IgD-negative memory B cell (primary cell): ENCODE measurements around the gene SPECC1. TPM values are rescaled to one million over a fixed set of nuclear protein-coding genes. Genes with fewer than 3 reads are reported as not detected.
"Not testable (repeated sequence)": the region's sequence is repeated elsewhere in the genome, so short reads cannot be mapped to it uniquely, and the experiment has no call there.

Source experiments
- H3K27ac Mint-ChIP-seq, 3 donors: one replicate each; pipeline ENCODE4 v1.8.0; 2020 to 2022; ENCODE audit warnings: mild to moderate bottlenecking in 3 of 3, mixed read lengths in 3 of 3, moderate library complexity in 1 of 3
- H3K27me3 Mint-ChIP-seq: one replicate; pipeline ENCODE4 v1.8.0; 2021; ENCODE audit warnings: mixed read lengths
- H3K36me3 Mint-ChIP-seq: one replicate; pipeline ENCODE4 v1.8.0; 2020; ENCODE audit warnings: mild to moderate bottlenecking, mixed read lengths
- H3K4me1 Mint-ChIP-seq, 3 donors: one replicate each; pipeline ENCODE4 v1.8.0; 2020 to 2022; ENCODE audit warnings: mixed read lengths in 3 of 3, mild to moderate bottlenecking in 1 of 3
- H3K4me3 Mint-ChIP-seq, 4 donors: one replicate each; pipeline ENCODE4 v1.8.0; 2020 to 2022; ENCODE audit warnings: mild to moderate bottlenecking in 4 of 4, mixed read lengths in 4 of 4, moderate library complexity in 3 of 4
- H3K9me3 Mint-ChIP-seq, 3 donors: one replicate each; pipeline ENCODE4 v1.8.0; 2020 to 2021; ENCODE audit warnings: mixed read lengths in 3 of 3, mild to moderate bottlenecking in 1 of 3
- polyA plus RNA-seq: library from polyadenylated mRNA; unstranded; fragments of 300-500 nt; fragmentation: Illumina TruSeq; gene quantifications from one replicate; pipeline ENCODE4 v1.2.3, GENCODE V29; 2021

Gene SPECC1
- polyA plus RNA-seq, 1 donor from 2014 or later, result 4.1 TPM

- H3K4me1 Mint-ChIP-seq, result peaks cover 0 to 2% (median 0%) of the 10 kb centered on the region in 3 donors
- no peak overlapping the region for H3K27ac Mint-ChIP-seq
- peaks cover 1% of the 10 kb centered on the region for H3K36me3 Mint-ChIP-seq
- peaks cover 0 to 5% (median 2%) of the 10 kb centered on the region in 3 donors for H3K9me3 Mint-ChIP-seq
- peaks cover 3% of the 10 kb centered on the region for H3K27me3 Mint-ChIP-seq
- H3K4me3 Mint-ChIP-seq, result no peak overlapping the region
These were observed 134.6 kb downstream of the SPECC1 start for GRCh38 chr17:20143740-20144139.

GRCh38 chr17:20145567-20145966 is 136.4 kb downstream of the SPECC1 start:
- no peak overlapping the region for H3K4me3 Mint-ChIP-seq
- peaks cover 3% of the 10 kb centered on the region for H3K27me3 Mint-ChIP-seq
- no peak overlapping the region for H3K27ac Mint-ChIP-seq
- H3K36me3 Mint-ChIP-seq, result peaks cover 1% of the 10 kb centered on the region
- peaks cover 0 to 5% (median 2%) of the 10 kb centered on the region in 3 donors for H3K9me3 Mint-ChIP-seq
- peaks cover 0 to 2% (median 0%) of the 10 kb centered on the region in 3 donors for H3K4me1 Mint-ChIP-seq

- Mint-ChIP-seq H3K36me3 (no peaks in the 10 kb centered on the region), H3K4me1 (peaks cover 0 to 2% (median 0%) of the 10 kb centered on the region in 3 donors), H3K27me3 (peaks cover 2% of the 10 kb centered on the region), H3K4me3 (no peak overlapping the region), H3K27ac (no peak overlapping the region), H3K9me3 (peaks cover 0 to 5% (median 2%) of the 10 kb centered on the region in 3 donors)
These were observed 140.1 kb downstream of the SPECC1 start for GRCh38 chr17:20149251-20149650.

GRCh38 chr17:20151174-20151573 is 142.0 kb downstream of the SPECC1 start:
- Mint-ChIP-seq H3K4me3 (no peak overlapping the region), H3K9me3 (peaks cover 0 to 2% (median 1%) of the 10 kb centered on the region in 3 donors), H3K36me3 (no peaks in the 10 kb centered on the region), H3K27ac (no peak overlapping the region), H3K27me3 (no peaks in the 10 kb centered on the region), H3K4me1 (peaks cover 0 to 1% (median 1%) of the 10 kb centered on the region in 3 donors)

DNA sequence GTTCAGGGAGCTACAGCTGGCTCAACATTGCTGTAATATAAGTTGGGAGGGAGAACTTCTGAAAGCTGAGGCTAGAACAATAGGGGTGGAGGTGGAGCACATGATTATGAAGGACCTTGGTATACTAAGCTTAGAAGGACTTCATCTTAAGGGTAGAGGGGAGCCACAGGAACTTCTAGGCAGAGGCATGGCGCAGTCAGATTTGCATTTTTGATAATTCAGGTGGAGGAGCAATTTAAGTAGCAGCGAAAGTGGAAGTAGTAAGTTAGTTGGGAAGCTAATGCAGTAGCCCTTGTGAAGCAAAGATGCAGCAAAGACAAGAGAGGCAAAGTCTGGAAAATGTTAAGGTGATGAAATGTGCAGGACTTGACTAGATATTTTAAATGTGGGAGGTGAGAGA is 144.1 kb downstream of the SPECC1 start:
- H3K36me3 Mint-ChIP-seq, result no peaks in the 10 kb centered on the region
- H3K27me3 Mint-ChIP-seq, result no peaks in the 10 kb centered on the region
- H3K9me3 Mint-ChIP-seq, result no peaks in the 10 kb centered on the region
- peaks cover 0 to 5% (median 4%) of the 10 kb centered on the region in 3 donors for H3K4me1 Mint-ChIP-seq
- H3K4me3 Mint-ChIP-seq, result no peak overlapping the region
- H3K27ac Mint-ChIP-seq, result no peak overlapping the region

DNA sequence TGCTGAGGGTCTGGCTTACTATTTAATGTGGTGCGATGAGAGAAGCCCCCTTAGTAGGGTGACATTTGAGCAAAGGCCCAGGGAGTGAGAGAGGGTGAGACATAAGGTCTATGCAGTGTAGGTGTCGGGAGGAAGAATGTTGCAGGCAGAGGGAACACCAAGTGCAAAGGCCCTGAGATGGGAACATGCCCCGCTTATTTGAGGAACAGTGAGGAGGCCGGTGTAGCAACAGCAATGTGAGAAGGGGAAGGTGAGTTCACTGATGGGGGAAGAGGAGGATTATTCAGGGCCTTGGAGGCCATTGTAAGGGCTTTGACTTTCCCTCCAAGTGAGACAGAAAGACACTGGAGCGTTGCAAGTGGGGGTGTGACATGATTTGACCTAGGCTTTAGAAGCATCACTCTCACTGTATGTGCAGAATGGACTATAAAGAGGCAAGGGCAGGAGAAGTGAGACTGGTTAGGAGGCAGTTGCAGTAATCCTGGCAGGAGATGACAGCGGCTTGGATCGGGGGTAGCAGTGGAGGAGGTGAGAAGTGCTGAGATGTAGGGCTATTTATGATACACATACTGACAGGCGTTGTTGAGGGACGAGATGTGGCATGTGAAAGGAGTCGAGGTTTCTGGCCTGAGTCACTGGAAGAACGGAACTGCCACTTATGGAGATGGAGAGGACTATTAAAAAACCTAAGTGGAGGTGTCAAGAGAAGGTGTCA is 145.3 kb downstream of the SPECC1 start:
- Mint-ChIP-seq H3K9me3 (no peaks in the 10 kb centered on the region), H3K36me3 (no peaks in the 10 kb centered on the region)

GRCh38 chr17:20155258-20156195 is 146.4 kb downstream of the SPECC1 start:
- Mint-ChIP-seq H3K36me3 (peaks cover under 1% of the 10 kb centered on the region), H3K9me3 (no peaks in the 10 kb centered on the region), H3K27ac (no peak overlapping the region), H3K4me1 (peaks cover 0 to 5% (median 4%) of the 10 kb centered on the region in 3 donors), H3K4me3 (no peak overlapping the region), H3K27me3 (no peaks in the 10 kb centered on the region)

More for the DNA sequence above, 145.3 kb downstream of the SPECC1 start:
- Mint-ChIP-seq H3K4me3 (no peak overlapping the region), H3K27ac (no peak overlapping the region), H3K4me1 (peaks cover 0 to 5% (median 4%) of the 10 kb centered on the region in 3 donors), H3K27me3 (no peaks in the 10 kb centered on the region)

DNA sequence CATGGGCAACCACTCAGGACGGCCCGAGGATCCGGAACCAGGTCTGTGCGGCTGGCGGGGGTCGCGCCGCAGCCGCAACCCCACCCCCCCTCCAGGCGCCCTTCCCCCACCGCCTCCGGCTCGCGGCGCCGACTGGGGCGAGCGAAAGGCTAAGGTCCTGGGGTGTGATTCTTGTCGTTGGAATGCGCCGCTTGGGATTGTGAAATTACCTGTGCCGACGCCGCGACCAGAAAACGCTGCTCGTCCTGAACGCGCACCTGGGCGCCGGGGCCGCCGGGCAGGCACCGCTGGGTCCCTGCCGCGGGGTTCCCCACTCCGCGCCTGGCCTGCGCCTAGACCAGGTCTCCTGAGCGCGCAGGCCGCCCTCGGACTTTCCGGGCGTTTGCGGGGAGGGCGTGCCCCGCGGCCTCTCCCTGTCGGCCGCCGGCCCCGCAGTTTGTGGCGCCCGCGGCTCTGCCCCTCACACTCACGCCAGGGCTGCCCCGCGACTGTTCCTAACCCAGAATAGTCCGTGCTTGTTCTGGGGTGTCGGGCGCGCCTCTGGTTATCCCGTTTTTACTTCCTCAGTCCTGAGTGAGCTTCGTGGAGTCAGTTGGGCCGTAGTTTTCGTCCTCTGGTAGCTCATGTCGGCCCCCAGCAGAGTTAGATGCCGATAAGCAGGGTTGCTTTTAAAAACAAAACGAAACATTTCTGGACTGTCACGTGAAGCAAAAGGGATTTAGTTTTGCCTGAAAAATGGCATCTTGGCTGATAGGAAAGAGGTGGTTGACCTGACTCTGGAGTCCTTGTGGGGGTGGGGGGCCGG is 147.2 kb downstream of the SPECC1 start:
- Mint-ChIP-seq H3K9me3 (no peaks in the 10 kb centered on the region), H3K27ac (peak overlapping the region; percentile 5 to 90 (median 88)), H3K4me1 (peaks cover 0 to 5% (median 4%) of the 10 kb centered on the region in 3 donors), H3K36me3 (peaks cover 1% of the 10 kb centered on the region), H3K4me3 (peak overlapping the region in 3 of 4 donors; percentile 78 to 94 (median 94)), H3K27me3 (no peaks in the 10 kb centered on the region)

- Mint-ChIP-seq H3K4me3 (peak overlapping the region in 3 of 4 donors; percentile 78 to 94 (median 94)), H3K9me3 (no peaks in the 10 kb centered on the region), H3K36me3 (peaks cover 1% of the 10 kb centered on the region), H3K4me1 (peaks cover 0 to 5% (median 4%) of the 10 kb centered on the region in 3 donors), H3K27ac (peak overlapping the region in 2 of 3 donors; percentile 5 to 90), H3K27me3 (no peaks in the 10 kb centered on the region)
These were observed 147.8 kb downstream of the SPECC1 start for GRCh38 chr17:20157001-20157310.

GRCh38 chr17:20158580-20158979 is 149.4 kb downstream of the SPECC1 start:
- no peak overlapping the region for H3K27ac Mint-ChIP-seq

GRCh38 chr17:20159406-20160069 is 150.4 kb downstream of the SPECC1 start:
- Mint-ChIP-seq H3K9me3 (no peaks in the 10 kb centered on the region), H3K4me3 (no peak overlapping the region), H3K4me1 (peaks cover 0 to 5% (median 4%) of the 10 kb centered on the region in 3 donors), H3K27ac (no peak overlapping the region), H3K36me3 (peaks cover 1% of the 10 kb centered on the region), H3K27me3 (no peaks in the 10 kb centered on the region)

More at GRCh38 chr17:20158580-20158979, 149.4 kb downstream of the SPECC1 start:
- Mint-ChIP-seq H3K36me3 (peaks cover 1% of the 10 kb centered on the region), H3K9me3 (no peaks in the 10 kb centered on the region), H3K4me1 (peaks cover 0 to 5% (median 4%) of the 10 kb centered on the region in 3 donors), H3K27me3 (no peaks in the 10 kb centered on the region), H3K4me3 (no peak overlapping the region)

DNA sequence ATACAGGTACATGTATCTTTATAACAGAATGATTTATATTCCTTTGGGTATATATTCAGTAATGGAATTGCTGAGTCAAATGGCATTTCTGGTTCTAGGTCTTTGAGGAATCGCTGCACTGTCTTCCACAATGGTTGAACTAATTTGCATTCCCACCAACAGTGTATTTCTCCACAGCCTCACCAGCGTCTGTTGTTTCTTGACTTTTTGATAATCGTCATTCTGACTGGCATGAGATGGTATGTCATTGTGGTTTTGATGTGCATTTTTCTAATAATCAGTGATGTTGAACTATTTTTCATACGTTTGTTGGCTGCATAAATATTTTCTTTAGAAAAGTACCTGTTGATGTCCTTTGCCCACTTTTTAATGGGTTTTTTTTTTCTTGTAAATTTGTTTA is 156.4 kb downstream of the SPECC1 start:
- H3K4me1 Mint-ChIP-seq, H3K9me3 Mint-ChIP-seq, H3K27me3 Mint-ChIP-seq, H3K4me3 Mint-ChIP-seq, H3K36me3 Mint-ChIP-seq, H3K27ac Mint-ChIP-seq: not testable (repeated sequence)

DNA sequence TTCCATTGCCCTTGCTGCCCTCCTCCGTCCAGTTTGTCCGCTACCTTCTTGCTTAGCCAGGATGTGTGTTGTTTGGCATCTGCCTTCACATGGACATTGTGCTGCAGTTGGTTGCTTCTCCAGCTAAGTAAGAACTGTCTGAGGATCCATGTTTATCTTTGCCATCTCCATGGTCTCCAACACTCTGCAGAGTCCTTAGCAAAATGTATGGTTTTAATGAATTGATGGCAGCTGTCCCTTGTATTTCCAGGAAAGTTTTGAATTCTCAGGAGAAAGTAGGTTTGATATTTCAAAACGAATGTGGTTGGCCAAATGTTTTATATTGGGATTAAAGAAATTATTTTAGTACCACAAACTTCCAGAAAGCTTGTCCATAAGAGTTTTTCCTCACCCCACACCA is 160.9 kb downstream of the SPECC1 start:
- no peaks in the 10 kb centered on the region for H3K27me3 Mint-ChIP-seq

DNA sequence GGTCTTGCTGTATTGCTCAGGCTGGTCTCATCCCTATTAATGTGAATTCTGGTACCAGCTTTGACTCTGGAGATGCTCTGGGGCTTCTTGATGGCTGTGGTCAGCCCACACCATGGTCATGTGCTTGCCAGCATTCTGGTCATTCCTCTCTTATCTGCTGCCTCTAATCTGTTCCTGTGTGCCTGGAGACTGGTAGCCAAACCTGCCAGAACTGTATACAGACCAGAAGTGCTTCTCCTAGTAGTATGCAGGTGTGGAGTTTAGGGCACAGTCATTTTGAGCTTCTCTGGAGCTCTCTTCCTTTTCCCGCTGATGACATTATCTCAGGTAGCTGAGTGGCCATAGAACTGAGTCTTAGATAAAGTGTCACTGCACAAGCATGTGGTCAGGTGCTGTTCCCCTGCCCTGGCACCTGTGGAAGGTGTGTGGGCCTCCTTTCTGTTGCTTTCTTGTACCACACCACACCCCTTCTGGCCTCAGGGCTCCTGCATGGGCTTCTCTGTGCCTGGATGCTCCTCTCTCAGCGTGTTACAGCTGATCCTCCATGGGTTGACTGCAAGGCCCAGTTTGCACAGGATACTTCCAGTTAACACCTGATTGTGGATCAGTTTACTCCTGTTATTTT is 162.7 kb downstream of the SPECC1 start:
- Mint-ChIP-seq H3K4me3 (peak overlapping the region in 1 of 4 donors; percentile 33), H3K9me3 (no peaks in the 10 kb centered on the region), H3K4me1 (peaks cover 2 to 9% (median 2%) of the 10 kb centered on the region in 3 donors), H3K27me3 (no peaks in the 10 kb centered on the region), H3K27ac (peak overlapping the region in 1 of 3 donors; percentile 88), H3K36me3 (no peaks in the 10 kb centered on the region)

More for the DNA sequence above, 160.9 kb downstream of the SPECC1 start:
- Mint-ChIP-seq H3K4me3 (no peak overlapping the region), H3K9me3 (no peaks in the 10 kb centered on the region), H3K27ac (no peak overlapping the region), H3K36me3 (no peaks in the 10 kb centered on the region), H3K4me1 (peaks cover 2 to 4% (median 2%) of the 10 kb centered on the region in 3 donors)
